GM06990 (cell line): ENCODE measurements around the gene INTS14.

Experiments
- DNase-seq: peaks from one replicate; pipeline ENCODE4 v3.0.0-alpha.2; 2011; ENCODE audit not compliant: insufficient read length; ENCODE audit errors: extremely low read depth
- H3K27me3 ChIP-seq: replicated peaks from 2 replicates; pipeline ENCODE4 v1.6.0; 2011; ENCODE audit warnings: low read length; ENCODE audit not compliant: control insufficient read depth, insufficient read depth
- H3K36me3 ChIP-seq: 2 replicates; pipeline ENCODE4 v1.5.1; 2011; ENCODE audit warnings: low read length; ENCODE audit not compliant: control insufficient read depth, insufficient read depth
- H3K4me3 ChIP-seq: replicated peaks from 2 replicates; pipeline ENCODE4 v1.5.1; 2011; ENCODE audit warnings: low read depth, mild to moderate bottlenecking, control low read depth, low read length
- TF ChIP-seq, protein P1 (sequence below): IDR thresholded peaks from 2 replicates; pipeline ENCODE4 v1.5.1; 2011; ENCODE audit warnings: low read length, control low read depth, mild to moderate bottlenecking, inconsistent platforms; ENCODE audit not compliant: insufficient read depth, poor library complexity, severe bottlenecking

The INTS14 gene

DNA sequence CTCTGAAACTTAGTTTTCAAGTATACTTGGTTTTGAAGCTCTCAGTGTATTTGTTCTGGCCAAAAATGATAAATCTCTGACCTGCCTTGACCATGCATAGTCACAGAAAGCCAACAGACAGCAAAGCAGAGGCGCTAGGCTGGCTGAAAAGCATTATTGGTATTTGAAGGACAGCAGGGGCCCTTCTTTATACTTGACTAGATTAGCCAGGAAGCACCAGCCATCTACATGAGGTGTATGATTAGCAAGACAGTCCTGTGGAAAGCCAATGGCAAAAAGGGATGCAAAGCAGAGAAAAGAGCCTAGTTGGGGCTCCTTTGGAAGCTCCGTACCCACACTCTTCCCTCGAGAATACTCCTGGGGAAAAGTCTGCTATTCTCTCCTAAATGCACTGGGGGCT is 18.6 kb upstream of the INTS14 start:
- TF ChIP-seq, protein P1, sequence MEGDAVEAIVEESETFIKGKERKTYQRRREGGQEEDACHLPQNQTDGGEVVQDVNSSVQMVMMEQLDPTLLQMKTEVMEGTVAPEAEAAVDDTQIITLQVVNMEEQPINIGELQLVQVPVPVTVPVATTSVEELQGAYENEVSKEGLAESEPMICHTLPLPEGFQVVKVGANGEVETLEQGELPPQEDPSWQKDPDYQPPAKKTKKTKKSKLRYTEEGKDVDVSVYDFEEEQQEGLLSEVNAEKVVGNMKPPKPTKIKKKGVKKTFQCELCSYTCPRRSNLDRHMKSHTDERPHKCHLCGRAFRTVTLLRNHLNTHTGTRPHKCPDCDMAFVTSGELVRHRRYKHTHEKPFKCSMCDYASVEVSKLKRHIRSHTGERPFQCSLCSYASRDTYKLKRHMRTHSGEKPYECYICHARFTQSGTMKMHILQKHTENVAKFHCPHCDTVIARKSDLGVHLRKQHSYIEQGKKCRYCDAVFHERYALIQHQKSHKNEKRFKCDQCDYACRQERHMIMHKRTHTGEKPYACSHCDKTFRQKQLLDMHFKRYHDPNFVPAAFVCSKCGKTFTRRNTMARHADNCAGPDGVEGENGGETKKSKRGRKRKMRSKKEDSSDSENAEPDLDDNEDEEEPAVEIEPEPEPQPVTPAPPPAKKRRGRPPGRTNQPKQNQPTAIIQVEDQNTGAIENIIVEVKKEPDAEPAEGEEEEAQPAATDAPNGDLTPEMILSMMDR, result no peak
- Histone ChIP-seq H3K4me3 (no peak overlapping the region), H3K27me3 (no peaks in the 10 kb centered on the region), H3K36me3 (peaks cover 1% of the 10 kb centered on the region; the same call in 1 of the 2 replicates)
- DNase-seq, result no peak

DNA sequence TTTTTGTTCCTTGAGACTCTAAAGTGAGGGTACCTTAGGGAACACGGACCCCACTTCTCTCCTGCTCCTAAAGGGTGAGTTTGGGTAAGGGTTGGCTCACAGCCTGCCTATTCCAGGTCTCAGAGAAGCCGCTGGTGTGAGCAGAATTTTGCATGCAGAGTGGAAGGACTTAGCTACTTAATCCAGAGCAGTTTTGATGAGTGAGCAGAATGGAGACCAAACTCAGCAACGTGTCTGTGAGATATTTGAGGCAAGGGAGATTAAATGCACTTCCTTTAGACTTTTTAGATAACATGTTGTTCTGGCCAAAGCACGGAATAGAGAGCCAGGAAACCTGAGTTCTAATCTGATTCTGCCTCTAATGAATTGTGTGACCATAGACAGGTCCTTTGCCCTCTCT is 15.9 kb upstream of the INTS14 start:
- no peak for DNase-seq
- H3K27me3 ChIP-seq, result no peaks in the 10 kb centered on the region
- H3K4me3 ChIP-seq, result no peak overlapping the region
- TF ChIP-seq, protein P1, result no peak
- peaks cover 1% of the 10 kb centered on the region; the same call in 1 of the 2 replicates for H3K36me3 ChIP-seq

- H3K27me3 ChIP-seq, result no peaks in the 10 kb centered on the region
These were observed 12.2 kb upstream of the INTS14 start for GRCh38 chr15:65623103-65623502.

DNA sequence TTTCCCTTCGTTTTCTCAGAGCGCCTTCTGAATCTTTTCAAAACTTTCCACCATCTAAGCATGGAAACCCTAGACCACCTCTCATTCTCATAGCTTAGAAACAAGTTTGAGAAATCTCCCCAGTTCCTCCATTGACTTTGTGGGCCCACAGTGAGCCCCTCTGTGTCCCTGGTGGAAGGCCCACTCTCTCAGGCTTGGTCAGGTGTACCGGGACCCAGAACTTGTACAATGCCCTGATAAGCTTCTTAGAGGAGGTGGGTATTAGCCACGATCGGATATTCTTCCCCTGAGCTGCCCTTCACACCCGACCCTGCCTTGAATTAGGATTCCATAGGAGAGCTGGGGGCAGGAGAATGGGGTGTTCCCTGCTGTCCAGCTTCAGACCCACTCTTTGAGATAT is 10.7 kb upstream of the INTS14 start, which contains the start of gene SLC24A1:
Gene SLC24A1 (plus strand): TSS at position 301 of the 400 bp plus-strand sequence. CDS start 2,143 bp downstream, outside the sequence.
- Histone ChIP-seq H3K4me3 (no peak within 1 kb of the TSS), H3K36me3 (peaks cover 1% of the 10 kb centered on the region; the same call in 1 of the 2 replicates), H3K27me3 (no peaks in the 10 kb centered on the region)
- TF ChIP-seq, protein P1, result no peak
- no peak for DNase-seq

More at GRCh38 chr15:65623103-65623502, 12.2 kb upstream of the INTS14 start:
- TF ChIP-seq, protein P1, result no peak
- no peak for DNase-seq
- peaks cover 1% of the 10 kb centered on the region; the same call in 1 of the 2 replicates for H3K36me3 ChIP-seq
- H3K4me3 ChIP-seq, result no peak overlapping the region

DNA sequence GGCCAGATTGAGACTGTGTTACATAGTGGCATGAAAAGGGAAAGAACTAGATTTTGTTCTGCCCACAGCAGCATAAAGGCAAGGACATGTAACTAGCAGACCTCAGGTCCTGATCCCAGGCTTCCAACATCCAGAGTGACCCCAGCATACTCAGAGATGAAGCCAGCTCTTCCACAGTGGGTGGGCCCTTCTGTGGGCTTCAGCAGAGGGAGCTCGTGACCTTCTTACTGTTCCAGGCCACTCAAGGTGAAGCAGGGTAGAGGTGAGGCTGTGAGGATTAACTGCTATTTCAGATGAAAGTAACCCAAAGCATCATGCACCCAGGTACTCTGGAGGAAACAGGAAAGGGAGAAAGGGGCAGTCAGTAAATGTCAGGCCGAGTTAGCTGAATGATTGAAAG is 9.9 kb upstream of the INTS14 start:
- TF ChIP-seq, protein P1, result no peak
- peaks cover 1% of the 10 kb centered on the region; the same call in 1 of the 2 replicates for H3K36me3 ChIP-seq
- DNase-seq, result no peak

More for the DNA sequence above, 9.9 kb upstream of the INTS14 start:
- H3K27me3 ChIP-seq, result no peaks in the 10 kb centered on the region
- H3K4me3 ChIP-seq, result no peak overlapping the region
